K562 (cell line): Measurements from ENCODE around the gene SLC1A7. TPM values are rescaled to one million over a fixed set of nuclear protein-coding genes. Genes with fewer than 3 reads are reported as not detected.
A peak's percentile ranks its signal among the peaks of the same experiment; 100 is the strongest.

Experiments used
- CCNT2 ChIP-seq: IDR thresholded peaks from 2 replicates; pipeline ENCODE4 v1.6.1; 2011; ENCODE audit warnings: borderline replicate concordance, low read depth, mild to moderate bottlenecking, moderate library complexity, mixed read lengths, low read length; ENCODE audit not compliant: insufficient read length; ENCODE audit errors: extremely low read depth
- ETV1 ChIP-seq: fragments of 450-650 bp; conservative IDR thresholded peaks from 2 replicates; pipeline ENCODE4 v1.6.1; 2016; ENCODE audit warnings: missing genetic modification characterization, control low read depth, low read depth, missing compliant biosample characterization
- GATA2 ChIP-seq: sonication (generic); formaldehyde crosslinking; IDR thresholded peaks from 2 replicates; pipeline ENCODE4 v1.4.0; 2020; ENCODE audit warnings: mild to moderate bottlenecking, missing genetic modification reagents
- GATAD2A ChIP-seq: fragments of 450-650 bp; IDR thresholded peaks from 2 replicates; pipeline ENCODE4 v1.6.1; 2017
- HDAC1 ChIP-seq, 2 experiments: fragments of 450-650 bp; IDR thresholded peaks; 2 replicates each; pipeline ENCODE4 v1.6.1; 2016 to 2017; ENCODE audit warnings: inconsistent platforms in 1 of 2, mild to moderate bottlenecking in 1 of 2, moderate library complexity in 1 of 2
- NCOA4 ChIP-seq: fragments of 450-650 bp; IDR thresholded peaks from 2 replicates; pipeline ENCODE4 v1.6.1; 2018; ENCODE audit warnings: mild to moderate bottlenecking; ENCODE audit not compliant: partially characterized antibody
- NFIX ChIP-seq: fragments of 250-450 bp; sonication (Bioruptor Pico); IDR thresholded peaks from 2 replicates; pipeline ENCODE4 v1.4.0; 2020; ENCODE audit warnings: low read depth, mild to moderate bottlenecking, moderate library complexity
- PHF8 ChIP-seq: fragments of 200-600 bp; sonication (generic); IDR thresholded peaks from 2 replicates; pipeline ENCODE4 v1.6.1; 2012; ENCODE audit warnings: mixed run types, mild to moderate bottlenecking, inconsistent platforms, low read length, moderate library complexity, borderline replicate concordance
- PTRF ChIP-seq: fragments of 450-650 bp; IDR thresholded peaks from 2 replicates; pipeline ENCODE4 v1.6.1; 2016; ENCODE audit warnings: mild to moderate bottlenecking, missing genetic modification characterization, missing compliant biosample characterization
- TAL1 ChIP-seq: fragments of 450-650 bp; IDR thresholded peaks from 2 replicates; pipeline ENCODE4 v1.6.1; 2016; ENCODE audit warnings: mild to moderate bottlenecking
- TEAD1 ChIP-seq, 2 experiments: fragments of 450-650 bp in 1 of 2; sonication (generic) in 1 of 2; formaldehyde crosslinking; IDR thresholded peaks; 2 replicates each; pipeline versions ENCODE4 v1.4.0 to v1.8.0; 2020 to 2022; ENCODE audit warnings: mild to moderate bottlenecking in 2 of 2, missing genetic modification reagents in 1 of 2
- XRCC4 ChIP-seq: IDR thresholded peaks from one replicate; pipeline ENCODE4 v1.6.1; 2011; ENCODE audit not compliant: insufficient read depth, insufficient read length; ENCODE audit errors: extremely low read depth
- YY1 ChIP-seq, 3 experiments: IDR thresholded peaks; 2 replicates each; pipeline ENCODE4 v1.6.1; 2011; ENCODE audit warnings: low read length in 2 of 3, mild to moderate bottlenecking in 2 of 3, moderate library complexity in 2 of 3, borderline replicate concordance in 1 of 3, control low read depth in 1 of 3, low read depth in 1 of 3; ENCODE audit not compliant: insufficient read depth in 3 of 3, insufficient replicate concordance in 2 of 3, control insufficient read depth in 1 of 3, insufficient read length in 1 of 3; ENCODE audit errors: extremely low read depth in 1 of 3
- ZBTB7A ChIP-seq: IDR thresholded peaks from 2 replicates; pipeline ENCODE4 v1.6.1; 2011; ENCODE audit warnings: low read depth, mild to moderate bottlenecking, low read length, moderate library complexity, borderline replicate concordance; ENCODE audit not compliant: control insufficient read depth
- ZNF764 ChIP-seq: fragments of 250-450 bp; sonication (Bioruptor Pico); IDR thresholded peaks from 2 replicates; pipeline ENCODE4 v1.4.0; 2020; ENCODE audit warnings: low read depth, mild to moderate bottlenecking, moderate library complexity
- polyA plus RNA-seq, 8 experiments: library from polyadenylated mRNA; depleted of rRNA in 4 of 8; stranded (reverse) in 5 of 8; unstranded in 3 of 8; fragments of >200 nt; fragmentation: Nextera tagmentation in 2 of 8; fragmentation: Illumina TruSeq in 1 of 8; extraction: Ambion mirVana in 2 of 8; extraction: Trizol in 1 of 8; gene quantifications; 2 replicates each; pipeline versions ENCODE4 v1.2.1 to v1.2.3, GENCODE V29; 2011 to 2014; ENCODE audit warnings: inconsistent platforms in 1 of 8, missing spikeins in 1 of 8
- total RNA-seq, 7 experiments: library from RNA; depleted of rRNA in 6 of 7; stranded (reverse); fragments of >200 nt in 6 of 7; fragmentation: Illumina TruSeq in 2 of 7; extraction: Trizol in 2 of 7; gene quantifications; 2 replicates each; pipeline versions ENCODE4 v1.2.1 to v1.2.3, GENCODE V29; 2011 to 2021; ENCODE audit warnings: low replicate concordance in 1 of 7
- TF ChIP-seq, protein P1 (sequence below), 2 experiments: fragments of 450-650 bp in 1 of 2; sonication (generic) in 1 of 2; formaldehyde crosslinking in 1 of 2; IDR thresholded peaks; 2 replicates each; pipeline versions ENCODE4 v1.7.1 to v1.9.0; 2016 to 2022; ENCODE audit warnings: inconsistent platforms in 1 of 2, mild to moderate bottlenecking in 1 of 2, missing genetic modification reagents in 1 of 2

The SLC1A7 gene
- total and polyA plus RNA-seq, 9 of the 15 experiments (the other 6 are each of a cell fraction or from before 2014, with no cell fraction given) = 0.07 TPM; not detected in 8

DNA sequence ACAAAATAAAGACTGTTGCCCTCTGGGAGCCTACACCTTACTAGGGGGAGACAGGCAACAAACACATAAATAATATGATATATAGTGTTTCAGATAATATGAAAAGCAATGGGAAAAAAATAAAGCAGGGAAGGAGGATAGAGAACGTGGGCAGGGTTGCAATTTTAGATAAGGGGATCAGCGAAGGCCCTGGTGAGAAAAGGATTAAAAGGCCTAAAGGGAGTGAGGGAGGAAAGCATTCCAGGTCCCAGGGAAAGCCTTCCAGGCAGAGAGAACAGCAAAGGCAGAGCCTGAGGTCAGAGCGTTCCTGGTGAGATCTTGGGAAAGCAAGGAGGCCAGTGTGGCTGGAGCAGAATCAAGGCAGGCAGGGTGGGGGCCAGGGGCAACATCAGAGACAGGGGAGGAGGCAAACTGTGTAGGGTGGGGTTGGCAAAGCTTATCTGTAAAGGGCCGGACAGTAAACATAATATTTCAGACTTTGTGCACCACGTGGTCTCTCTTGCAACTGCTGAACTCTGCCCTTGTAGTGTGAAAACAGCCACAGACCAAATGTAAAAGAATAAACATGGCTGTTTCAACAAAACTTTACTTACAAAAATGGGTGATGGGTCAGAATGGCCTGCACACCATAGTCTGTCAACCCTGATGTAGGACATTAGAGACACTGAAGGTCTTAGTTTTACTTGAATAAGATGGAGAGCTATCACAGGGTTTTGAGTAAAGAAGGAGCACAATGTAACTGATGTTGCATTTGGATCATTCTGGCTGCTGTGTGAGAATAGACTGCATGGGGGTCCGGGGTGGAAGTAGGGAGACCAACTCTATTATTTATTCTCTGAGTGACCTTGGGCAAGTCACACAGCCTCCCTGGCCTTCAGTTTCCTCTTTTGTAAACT lies 40.9 kb upstream of the SLC1A7 start (continued):
- TF ChIP-seq PHF8 (no peak; the same call in 1 of the 2 replicates), ETV1 (tag) (no peak), TEAD1 (CRISPR knock-in tag; IDR thresholded peaks at IDR 0.05) (peak in 1 of 2 experiments; percentile 64; a peak in 1 of 4 replicates), YY1 (IDR thresholded peaks at IDR 0.05; ENCODE audit: borderline replicate concordance in 1 of 3, control insufficient read depth in 1 of 3, extremely low read depth in 1 of 3, insufficient read depth in 3 of 3, insufficient read length in 1 of 3, insufficient replicate concordance in 2 of 3, low read depth in 1 of 3, low read length in 2 of 3) (peak in 1 of 3 experiments; percentile 66), TAL1 (peak; percentile 75; the same call in 1 of the 2 replicates), NCOA4 (no peak), PTRF (tag) (no peak), HDAC1 (IDR thresholded peaks at IDR 0.05) (peak in 1 of 2 experiments; percentile 78; a peak in 2 of 4 replicates), CCNT2 (no peak), GATA2 (CRISPR knock-in tag) (no peak), ZNF764 (CRISPR knock-in tag) (no peak), XRCC4 (no peak), NFIX (no peak), GATAD2A (0 out of 2 replicates have a peak, but pooled peaks have one; percentile 51), ZBTB7A (peak; percentile 45; the same call in 1 of the 2 replicates)
- TF ChIP-seq, protein P1, sequence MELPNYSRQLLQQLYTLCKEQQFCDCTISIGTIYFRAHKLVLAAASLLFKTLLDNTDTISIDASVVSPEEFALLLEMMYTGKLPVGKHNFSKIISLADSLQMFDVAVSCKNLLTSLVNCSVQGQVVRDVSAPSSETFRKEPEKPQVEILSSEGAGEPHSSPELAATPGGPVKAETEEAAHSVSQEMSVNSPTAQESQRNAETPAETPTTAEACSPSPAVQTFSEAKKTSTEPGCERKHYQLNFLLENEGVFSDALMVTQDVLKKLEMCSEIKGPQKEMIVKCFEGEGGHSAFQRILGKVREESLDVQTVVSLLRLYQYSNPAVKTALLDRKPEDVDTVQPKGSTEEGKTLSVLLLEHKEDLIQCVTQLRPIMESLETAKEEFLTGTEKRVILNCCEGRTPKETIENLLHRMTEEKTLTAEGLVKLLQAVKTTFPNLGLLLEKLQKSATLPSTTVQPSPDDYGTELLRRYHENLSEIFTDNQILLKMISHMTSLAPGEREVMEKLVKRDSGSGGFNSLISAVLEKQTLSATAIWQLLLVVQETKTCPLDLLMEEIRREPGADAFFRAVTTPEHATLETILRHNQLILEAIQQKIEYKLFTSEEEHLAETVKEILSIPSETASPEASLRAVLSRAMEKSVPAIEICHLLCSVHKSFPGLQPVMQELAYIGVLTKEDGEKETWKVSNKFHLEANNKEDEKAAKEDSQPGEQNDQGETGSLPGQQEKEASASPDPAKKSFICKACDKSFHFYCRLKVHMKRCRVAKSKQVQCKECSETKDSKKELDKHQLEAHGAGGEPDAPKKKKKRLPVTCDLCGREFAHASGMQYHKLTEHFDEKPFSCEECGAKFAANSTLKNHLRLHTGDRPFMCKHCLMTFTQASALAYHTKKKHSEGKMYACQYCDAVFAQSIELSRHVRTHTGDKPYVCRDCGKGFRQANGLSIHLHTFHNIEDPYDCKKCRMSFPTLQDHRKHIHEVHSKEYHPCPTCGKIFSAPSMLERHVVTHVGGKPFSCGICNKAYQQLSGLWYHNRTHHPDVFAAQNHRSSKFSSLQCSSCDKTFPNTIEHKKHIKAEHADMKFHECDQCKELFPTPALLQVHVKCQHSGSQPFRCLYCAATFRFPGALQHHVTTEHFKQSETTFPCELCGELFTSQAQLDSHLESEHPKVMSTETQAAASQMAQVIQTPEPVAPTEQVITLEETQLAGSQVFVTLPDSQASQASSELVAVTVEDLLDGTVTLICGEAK (IDR thresholded peaks at IDR 0.05) = peak; percentile 97
- TF ChIP-seq, protein P1 (CRISPR knock-in tag; IDR thresholded peaks at IDR 0.05) = peak; percentile 98
